ENCODE measurements around the gene SAC3D1.
"Not testable (repeated sequence)": the region's sequence is repeated elsewhere in the genome, so short reads cannot be mapped to it uniquely, and the experiment has no call there.

The SAC3D1 gene

DNA sequence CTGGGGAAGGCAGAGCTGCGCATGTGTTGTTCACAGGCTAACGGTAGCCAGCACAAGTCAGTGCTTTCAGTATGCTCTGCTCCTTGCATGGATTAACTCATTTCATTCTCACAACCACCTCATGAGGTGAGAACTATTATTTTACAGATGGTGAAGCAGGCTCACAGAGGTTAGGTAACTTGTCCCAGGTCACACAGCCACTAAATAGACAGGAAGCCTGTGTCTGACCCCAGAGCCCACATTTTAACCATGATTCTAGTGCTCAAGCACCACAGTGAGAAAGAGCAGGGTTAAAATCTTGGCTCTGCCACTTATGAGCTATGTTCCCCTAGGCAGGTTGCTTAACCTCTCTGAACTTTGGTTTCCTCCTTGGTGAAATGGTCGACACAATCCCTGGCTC is 20.0 kb upstream of the SAC3D1 start:
- H3K4me3 ChIP-seq, result no peak overlapping the region

DNA sequence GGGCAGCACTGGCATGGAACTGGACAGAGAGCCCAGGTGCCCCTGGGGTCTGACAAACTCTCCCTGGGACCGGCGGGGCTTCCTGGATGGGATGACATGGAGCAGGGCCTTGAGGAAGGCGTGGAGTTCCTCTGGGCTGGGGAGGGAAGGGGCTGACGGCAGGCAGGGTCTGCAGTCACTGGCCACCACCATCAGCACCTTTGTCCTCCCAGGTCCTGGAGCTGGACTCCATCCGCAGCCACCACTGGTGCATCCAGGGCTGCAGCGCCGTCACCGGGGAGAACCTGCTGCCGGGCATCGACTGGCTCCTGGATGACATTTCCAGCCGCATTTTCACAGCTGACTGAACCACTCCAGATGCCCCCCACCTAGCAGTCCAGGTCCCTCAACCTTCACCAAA is 19.5 kb upstream of the SAC3D1 start:
- H3K4me3 ChIP-seq, result no peak overlapping the region

More for the DNA sequence above, 20.0 kb upstream of the SAC3D1 start:
- no peak overlapping the region for H3K27ac ChIP-seq

DNA sequence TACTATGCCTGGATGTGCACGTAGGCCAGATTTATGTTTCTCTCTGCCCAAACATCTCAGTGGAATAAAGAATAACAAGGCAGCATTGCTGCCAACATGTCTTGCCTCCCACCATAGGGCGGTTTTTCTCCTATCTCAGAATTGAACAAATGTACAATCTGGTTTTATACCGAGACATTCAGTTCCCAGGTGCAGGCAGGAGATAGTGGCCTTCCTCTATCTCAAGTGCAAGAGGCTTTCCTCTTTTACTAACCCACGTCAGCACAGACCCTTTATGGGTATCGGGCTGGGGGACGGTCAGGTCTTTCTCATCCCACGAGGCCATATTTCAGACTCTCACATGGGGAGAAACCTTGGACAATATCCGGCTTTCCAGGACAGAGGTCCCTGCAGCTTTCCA is 17.5 kb upstream of the SAC3D1 start:
- not testable (repeated sequence) for H3K4me3 ChIP-seq, H3K27ac ChIP-seq

More for the DNA sequence above, 19.5 kb upstream of the SAC3D1 start:
- H3K27ac ChIP-seq, result no peak overlapping the region

DNA sequence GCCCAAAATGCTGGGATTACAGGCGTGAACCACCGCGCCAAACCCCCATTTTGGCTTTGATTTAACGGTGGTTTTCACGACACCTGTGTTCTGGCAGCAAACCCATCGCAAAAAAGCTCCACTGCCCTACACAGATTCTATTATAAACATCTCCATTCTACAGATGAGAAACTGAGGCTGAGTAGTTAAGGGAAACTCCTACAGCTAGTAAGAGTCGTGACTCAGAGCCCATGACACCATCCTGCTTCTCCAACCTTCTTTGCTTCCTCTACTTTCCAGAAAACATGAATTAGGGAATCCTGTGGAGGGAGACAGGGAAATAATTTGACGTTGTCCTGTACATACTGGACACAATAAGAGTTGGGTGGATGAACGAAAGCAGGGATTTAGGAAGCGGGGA is 14.2 kb upstream of the SAC3D1 start:
- peak overlapping the region in 6 of 7 experiments; percentile 29 to 55 (median 48) for H3K4me3 ChIP-seq
- peak overlapping the region in 17 of 21 experiments; percentile 72 to 95 (median 84) for H3K27ac ChIP-seq

DNA sequence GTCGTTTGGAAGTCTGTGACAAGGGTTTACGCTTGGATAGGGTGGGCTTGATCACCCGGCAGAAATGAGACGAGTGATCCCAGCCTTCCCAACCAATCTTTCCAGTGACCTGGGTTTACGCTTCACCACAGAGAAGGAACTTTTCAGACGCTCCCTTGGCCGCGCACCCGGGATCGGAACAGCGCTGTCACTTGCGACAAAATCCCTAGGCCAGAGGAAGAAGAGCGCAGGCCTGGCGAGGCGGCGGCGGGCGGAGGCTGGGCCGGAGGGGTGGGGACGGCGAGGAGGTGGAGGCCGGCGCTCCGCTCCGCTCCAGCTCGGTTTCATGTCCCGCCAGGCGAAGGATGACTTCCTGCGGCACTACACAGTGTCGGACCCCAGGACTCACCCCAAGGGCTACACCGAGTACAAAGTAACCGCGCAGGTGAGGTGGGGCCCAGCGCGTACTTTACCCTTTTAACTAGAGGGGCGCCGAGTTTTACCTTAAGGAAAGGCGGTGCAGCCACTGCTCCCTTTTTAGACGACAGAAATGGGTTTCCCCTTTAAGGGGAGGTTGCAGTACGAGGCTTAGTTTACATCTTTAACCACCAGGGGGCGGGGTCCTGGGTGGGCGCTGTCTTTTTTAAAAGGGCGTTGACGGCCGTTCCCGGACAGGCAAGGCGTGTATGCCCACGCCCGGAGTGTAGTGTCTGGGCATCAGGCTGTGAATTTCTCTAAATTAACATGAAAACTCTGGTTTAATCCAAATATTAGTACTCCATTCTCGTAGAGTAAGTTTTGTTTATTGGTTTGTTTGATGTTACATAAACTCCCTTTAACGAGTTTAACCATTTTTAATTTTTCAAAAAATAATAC is 13.6 kb upstream of the SAC3D1 start, which contains the start of gene SNX15:
Gene SNX15, plus strand, starts transcription at position 227 of the 855 bp plus-strand sequence. Its CDS starts 99 bp downstream, at position 326.
- peak within 1 kb of the TSS; percentile 29 to 55 (median 43) for H3K4me3 ChIP-seq
- peak within 1 kb of the TSS in 20 of 21 experiments; percentile 61 to 95 (median 83) for H3K27ac ChIP-seq

DNA sequence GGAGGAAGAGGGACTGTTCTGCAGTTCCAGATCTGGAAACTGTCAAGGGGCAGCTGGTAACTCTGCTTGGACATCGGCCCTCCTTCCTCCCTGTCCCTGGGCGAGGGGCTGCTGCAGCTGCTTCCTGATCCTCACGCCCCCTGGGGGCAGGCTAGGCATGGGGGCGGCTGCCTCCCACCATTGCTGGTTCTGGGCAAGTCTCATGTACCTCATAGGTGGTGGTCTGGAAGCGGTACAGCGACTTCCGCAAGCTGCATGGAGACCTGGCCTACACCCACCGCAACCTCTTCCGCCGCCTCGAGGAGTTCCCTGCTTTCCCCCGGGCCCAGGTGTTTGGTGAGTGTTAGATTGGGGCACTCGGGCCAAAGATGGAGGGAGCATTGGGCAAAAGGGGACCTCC is 8.8 kb upstream of the SAC3D1 start:
- no peak overlapping the region for H3K4me3 ChIP-seq
- no peak overlapping the region for H3K27ac ChIP-seq

DNA sequence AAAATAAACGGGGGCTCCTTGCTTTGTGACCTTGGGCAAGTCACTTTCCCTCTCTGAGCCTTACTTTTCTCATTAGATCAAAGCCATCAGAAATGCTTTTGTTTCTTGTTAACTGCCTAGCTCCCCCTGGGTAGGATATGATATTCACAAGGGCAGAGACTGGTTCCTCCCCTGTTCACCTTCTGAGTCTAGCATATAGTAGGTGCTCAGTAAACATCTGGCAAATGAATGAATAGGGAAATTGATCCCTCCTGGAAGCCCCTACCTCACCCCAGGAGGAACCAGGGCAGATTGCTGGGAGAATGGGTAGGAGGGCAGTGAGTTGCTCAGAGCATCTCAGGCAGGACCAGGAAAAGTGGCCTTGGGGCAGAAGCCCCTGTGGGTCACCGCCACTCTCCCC is 6.6 kb upstream of the SAC3D1 start:
- Histone ChIP-seq H3K27ac (no peak overlapping the region), H3K4me3 (no peak overlapping the region)

DNA sequence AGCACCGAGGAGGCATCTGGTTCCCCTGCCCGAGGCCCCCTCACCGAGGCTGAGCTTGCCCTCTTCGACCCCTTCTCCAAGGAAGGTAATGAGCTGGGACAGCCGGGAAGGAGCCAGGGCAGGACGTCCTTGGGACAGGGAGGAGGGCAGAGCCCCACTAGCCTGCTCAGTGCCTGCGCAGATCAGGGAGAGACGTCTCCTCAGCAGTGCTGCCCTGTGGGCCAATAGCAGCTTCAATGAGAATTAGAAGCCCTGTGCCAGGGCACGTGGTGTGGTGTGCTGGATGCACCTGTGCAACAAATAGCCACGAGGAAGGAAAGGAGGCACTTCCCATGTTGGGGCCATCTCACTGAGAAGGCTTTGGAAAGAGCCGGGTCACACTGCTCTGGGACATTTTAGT is 5.4 kb upstream of the SAC3D1 start:
- Histone ChIP-seq H3K4me3 (no peak overlapping the region), H3K27ac (no peak overlapping the region)

DNA sequence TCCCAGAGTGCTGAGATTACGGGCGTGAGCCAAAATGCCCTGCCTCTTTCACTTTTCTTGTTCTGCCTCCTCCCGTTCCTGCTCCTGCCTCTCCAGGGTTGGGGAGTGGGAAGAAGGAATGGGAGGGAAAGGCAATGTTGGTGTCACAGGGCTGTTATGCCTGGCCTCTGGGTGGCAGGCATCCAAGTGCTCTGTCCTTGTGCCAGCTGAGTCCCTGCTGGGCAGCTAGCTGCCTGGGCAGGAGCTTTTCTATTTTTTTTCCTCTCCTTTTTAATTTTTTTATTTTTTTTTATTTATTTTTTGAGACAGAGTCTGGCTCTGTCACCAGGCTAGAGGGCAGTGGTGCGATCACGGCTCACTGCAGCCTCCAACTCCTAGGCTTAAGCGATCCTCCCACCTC is 4.1 kb upstream of the SAC3D1 start:
- no peak overlapping the region for H3K4me3 ChIP-seq
- no peak overlapping the region for H3K27ac ChIP-seq

DNA sequence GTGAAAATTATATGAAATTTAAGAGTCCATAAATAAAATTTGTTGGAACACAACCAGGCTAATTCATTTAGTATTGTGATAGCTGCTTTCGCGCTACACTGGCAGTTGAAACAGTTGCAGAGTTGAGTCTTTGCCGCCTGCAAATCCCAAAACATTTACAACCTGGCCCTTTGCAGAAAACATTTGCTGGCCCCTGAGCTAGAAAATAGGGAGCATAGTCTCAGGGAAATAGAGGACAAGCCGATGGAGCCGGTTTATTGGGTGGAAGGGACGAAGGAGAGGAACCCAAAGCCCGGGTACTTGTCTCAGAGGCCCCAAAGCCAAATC is 527 bp upstream of the SAC3D1 start:
- Histone ChIP-seq H3K27ac (peak overlapping the region in 20 of 21 experiments; percentile 72 to 97 (median 86)), H3K4me3 (peak overlapping the region; percentile 58 to 91 (median 80))

DNA sequence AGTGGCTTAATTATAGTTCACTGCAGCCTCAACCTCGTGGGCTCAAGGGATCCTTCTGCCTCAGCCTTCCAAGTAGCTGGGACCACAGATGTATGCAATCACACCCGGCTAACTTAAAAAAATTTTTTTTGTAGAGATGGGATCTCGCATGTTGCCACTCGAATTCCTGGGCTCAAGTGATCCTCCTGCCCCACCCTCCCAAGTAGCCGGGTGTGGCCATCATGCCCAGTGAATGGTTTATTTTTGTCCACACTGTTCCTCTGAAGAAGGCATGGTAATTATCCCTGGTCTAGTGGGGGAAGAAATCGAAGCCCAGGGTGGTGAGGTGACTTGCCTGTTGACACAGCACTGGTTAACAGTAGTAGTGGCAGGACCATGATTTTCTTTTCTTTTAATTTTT is 1.9 kb downstream of the SAC3D1 start:
- Histone ChIP-seq H3K27ac (no peak overlapping the region), H3K4me3 (no peak overlapping the region)

DNA sequence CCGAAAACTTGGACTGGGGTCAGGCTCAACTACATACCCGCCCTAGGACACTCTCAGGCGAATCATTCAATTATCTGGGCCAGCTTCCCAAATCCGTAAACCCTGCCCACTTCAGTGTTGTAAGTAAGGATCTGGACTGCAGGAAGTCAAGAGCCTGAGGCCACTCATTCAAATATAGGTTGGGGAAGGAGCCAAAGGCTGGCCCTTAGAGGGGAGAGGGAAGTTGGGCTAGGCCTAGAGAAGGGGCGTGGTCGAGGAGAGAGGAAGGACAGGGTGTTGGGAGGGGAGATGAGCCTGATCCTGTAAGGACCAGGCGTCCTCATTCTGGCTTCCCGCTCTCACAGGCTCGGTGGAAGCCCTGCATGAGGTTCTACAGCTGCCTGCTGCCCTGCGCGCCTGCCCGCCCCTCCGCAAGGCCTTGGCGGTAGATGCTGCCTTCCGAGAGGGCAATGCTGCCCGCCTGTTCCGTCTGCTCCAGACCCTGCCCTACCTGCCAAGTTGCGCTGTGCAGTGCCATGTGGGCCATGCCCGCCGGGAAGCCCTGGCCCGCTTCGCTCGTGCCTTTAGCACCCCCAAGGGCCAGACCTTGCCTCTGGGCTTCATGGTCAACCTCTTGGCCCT is 3.0 kb downstream of the SAC3D1 start:
- Histone ChIP-seq H3K4me3 (no peak overlapping the region), H3K27ac (peak overlapping the region in 1 of 21 experiments; percentile 7)

DNA sequence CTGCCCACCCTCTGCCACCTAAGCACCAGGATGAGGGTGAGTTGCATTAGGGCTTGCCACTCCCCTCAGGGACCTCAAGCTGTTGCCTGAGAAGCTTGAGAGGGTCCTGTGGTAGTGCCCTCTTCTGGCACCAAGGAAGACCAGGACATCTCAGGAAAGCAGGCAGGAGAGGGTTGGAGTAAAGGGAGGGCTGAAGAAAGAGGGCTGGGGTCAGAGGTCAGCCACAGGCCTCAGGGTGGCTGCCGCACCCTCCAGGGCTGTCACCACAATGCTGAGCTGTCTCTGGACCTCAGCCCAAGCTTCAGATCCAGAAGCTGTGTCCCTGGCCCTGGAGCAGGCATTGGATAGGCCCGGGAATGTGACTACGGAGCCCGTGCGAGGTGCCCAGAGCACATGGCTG is 4.1 kb downstream of the SAC3D1 start:
- H3K4me3 ChIP-seq, result no peak overlapping the region
- H3K27ac ChIP-seq, result no peak overlapping the region

DNA sequence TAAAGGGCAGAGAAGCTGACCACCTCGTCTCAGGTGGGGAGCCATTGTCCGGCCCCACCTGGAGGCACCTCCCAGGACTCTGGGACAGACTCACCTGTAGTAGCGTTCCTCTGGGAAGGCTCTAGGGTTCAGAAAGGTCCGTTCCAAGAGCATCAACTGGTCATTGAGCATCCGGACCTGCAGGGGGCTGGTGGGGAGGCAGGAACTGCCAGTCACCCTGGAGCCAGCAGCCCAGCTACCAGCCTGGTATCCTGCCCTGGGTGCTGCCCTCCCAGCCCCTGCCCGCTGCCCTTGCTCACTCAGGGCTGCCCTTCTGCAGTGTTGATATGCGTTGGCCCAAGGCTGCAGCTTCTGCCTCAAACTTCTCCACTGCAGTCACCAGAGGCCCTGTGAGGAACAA is 4.7 kb downstream of the SAC3D1 start:
- Histone ChIP-seq H3K4me3 (no peak overlapping the region), H3K27ac (no peak overlapping the region)

DNA sequence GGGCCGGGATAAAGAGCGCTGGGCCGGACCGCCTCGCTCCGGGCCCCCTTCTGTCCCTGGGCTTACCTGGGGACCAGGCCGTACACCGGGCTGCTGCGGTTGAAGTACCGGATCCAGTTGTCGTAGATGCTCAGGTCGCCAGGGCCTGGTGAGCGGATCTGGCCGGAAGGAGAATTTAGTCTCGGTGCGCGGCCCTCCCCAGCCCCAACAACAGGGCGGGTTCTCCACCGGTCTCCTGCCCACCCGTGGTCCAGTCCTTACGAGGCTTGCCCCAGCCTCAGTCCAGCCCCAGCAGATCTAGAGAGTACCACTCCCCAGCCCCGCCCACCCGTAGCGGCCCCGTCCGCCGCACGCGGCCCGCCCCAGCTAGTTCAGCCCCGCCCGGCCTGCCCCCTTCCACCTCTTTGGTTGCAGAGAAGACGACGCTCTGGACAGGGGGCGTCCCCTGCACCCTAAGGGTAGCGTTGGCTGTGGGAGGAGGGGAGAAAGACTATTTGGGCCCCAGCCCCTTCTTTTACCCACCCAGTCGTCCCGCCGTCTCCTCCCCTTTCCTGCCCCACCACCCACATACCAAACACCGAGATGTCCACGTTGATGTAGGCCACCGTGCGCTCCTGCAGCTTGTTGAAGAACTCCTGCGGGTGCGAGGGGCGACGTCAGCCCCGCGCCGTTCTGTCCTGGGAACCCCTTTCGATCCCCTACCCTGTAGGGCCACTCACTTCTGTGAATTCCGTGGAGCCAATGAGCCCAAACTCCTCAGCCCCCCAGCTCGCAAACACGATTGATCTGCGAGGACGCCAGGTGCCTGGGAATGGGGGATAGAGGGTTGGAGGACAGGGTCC is 6.8 kb downstream of the SAC3D1 start:
- Histone ChIP-seq H3K27ac (peak overlapping the region in 16 of 21 experiments; percentile 3 to 73 (median 46)), H3K4me3 (peak overlapping the region; percentile 24 to 49 (median 39))

DNA sequence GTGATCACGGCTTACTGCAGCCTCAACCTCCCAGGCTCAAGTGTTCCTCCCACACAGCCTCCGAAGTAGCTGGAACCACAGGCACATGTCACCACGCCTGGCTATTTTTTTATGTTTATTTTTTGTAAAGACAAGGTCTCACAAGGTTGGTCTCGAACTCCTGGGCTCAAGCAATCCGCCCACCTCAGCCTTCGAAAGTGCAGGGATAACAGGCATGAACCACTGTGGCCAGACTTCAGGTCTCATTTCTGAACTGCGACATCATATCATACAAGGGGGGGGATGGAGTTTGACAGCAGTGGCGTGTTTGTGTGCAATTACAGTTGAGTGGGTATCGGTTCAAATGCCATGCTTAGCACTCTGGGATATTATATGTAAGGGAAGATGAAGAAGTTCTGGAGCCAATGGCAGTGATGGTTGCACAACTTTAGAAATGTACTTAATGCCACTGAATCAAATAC is 10.4 kb downstream of the SAC3D1 start:
- Histone ChIP-seq H3K4me3 (no peak overlapping the region), H3K27ac (no peak overlapping the region)

DNA sequence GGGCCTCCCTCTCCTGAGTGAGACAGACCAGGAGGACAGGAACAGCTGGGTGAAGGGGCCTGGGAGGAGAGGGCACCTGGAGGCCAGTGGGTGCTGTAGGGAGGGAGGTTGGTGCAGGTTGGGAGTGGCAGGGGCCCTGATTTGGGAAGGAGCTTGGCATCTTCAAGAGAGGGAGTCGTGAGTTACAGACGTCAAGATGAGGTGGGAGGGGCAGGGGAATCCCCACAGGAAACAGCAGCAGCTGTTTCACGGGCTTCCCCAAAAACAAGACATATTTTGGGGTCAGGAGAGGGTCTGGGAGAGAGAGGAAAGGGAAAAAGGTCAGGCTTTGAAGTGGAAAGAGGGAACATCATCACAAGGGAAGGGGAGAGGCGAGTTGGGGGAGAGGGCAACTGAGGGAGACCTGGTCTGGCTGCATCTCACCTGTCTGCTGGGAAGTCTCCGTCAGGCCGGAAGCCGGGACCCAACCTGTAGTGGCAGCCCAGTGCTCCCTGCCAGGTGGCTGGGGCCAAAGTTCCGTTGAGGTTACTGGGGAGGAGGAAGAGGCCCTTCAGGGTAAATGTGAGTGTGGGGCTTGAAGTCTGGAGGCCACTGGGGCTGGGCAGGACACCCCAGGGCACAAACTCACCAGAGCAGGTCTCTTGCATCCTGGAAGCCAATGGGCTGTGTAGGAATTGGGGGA is 13.0 kb downstream of the SAC3D1 start:
- H3K4me3 ChIP-seq, result no peak overlapping the region

DNA sequence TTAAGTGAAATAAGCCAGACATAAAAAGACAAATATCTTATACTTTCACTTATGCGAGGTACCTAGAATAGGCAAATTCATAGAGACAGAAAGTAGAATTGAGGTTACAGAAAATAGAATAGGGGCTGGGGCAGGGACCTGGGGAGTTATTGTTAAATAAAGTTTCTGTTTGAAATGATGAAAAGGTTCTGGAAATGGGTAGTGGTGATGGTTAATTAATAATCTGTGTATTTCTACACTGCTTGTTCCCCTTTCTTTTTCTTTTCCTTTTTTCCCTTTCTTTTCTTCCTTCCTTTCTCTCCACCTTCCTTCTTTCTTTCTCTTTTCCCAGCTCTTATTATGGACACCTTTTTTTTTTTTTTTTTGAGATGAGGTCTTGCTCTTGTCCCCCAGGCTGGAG is 14.5 kb downstream of the SAC3D1 start:
- H3K27ac ChIP-seq, result no peak overlapping the region

More for the DNA sequence above, 13.0 kb downstream of the SAC3D1 start:
- H3K27ac ChIP-seq, result no peak overlapping the region

DNA sequence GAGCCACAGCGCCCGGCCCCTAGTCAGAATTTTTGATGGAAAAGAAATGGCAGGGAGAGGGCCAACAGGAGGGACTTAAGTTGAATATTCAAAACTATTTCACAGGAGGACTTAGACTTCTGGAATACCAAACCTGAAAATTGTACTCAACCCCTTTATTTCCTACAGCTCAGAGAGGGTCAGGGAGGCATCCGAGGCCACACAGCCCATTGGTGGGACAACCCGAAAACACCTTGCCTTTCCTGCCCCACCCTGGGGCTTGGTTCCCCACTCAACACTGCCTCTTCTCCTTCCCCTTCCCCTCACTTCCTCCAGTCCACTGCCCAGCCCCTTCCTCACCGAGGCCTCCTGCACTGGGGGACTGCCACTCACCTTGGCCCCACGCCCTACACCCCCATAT is 16.0 kb downstream of the SAC3D1 start:
- Histone ChIP-seq H3K27ac (no peak overlapping the region), H3K4me3 (no peak overlapping the region)

More for the DNA sequence above, 14.5 kb downstream of the SAC3D1 start:
- H3K4me3 ChIP-seq, result no peak overlapping the region

DNA sequence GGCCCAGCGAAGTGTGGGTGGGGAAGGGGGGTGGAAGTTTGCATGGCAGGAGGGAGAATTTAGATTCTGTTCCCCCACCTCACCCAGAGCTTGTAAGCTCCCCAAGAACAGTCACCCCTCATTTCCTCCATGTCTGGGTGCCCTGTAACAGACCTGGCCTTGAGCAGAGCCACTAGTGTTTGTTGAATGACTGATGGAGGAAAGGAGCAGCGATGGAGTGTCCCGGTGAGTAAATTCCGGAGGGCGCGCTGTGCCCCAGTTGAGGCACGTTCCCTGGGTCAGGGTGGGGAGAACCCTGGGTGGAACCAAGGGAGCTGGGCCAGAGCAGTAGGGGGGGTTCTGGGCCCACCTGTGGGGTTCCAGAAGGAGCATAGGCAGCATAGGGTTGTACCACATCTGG is 16.5 kb downstream of the SAC3D1 start:
- no peak overlapping the region for H3K4me3 ChIP-seq
- no peak overlapping the region for H3K27ac ChIP-seq

All from skin epidermis (tissue), 12 donors.